ENCODE results near the gene PDGFD. TPM values are rescaled to one million over a fixed set of nuclear protein-coding genes. Genes with fewer than 3 reads are reported as not detected.

Gene PDGFD
- total RNA-seq, 1 donor from 2014 or later: 19.6 TPM

- intact Hi-C loops (cut with DNase I): no loop called here
- ATAC-seq: no peak
- DNase-seq (ENCODE audit: low spot score): no peak
Observed at GRCh38 chr11:104104201-104104600, 59.7 kb downstream of the PDGFD start.

- no peak for DNase-seq (ENCODE audit: low spot score)
- intact Hi-C loops (cut with DNase I): no loop called here
- no peak for ATAC-seq
Observed at GRCh38 chr11:104098555-104098954, 65.4 kb downstream of the PDGFD start.

- intact Hi-C loops (cut with DNase I): no loop called here
- ATAC-seq (no peak), DNase-seq (ENCODE audit: low spot score) (no peak)
Observed at GRCh38 chr11:104098132-104098531, 65.8 kb downstream of the PDGFD start.

GRCh38 chr11:104096900-104097299 lies 67.0 kb downstream of the PDGFD start:
- no peak for ATAC-seq
- intact Hi-C loops (cut with DNase I): no loop called here
- DNase-seq (ENCODE audit: low spot score): no peak

- ATAC-seq: peak; percentile 18
- intact Hi-C loops (cut with DNase I): no loop called here
Observed at GRCh38 chr11:104095791-104096190, 68.2 kb downstream of the PDGFD start.

GRCh38 chr11:104094576-104094975 lies 69.4 kb downstream of the PDGFD start:
- intact Hi-C loops (cut with DNase I): no loop called here
- no peak for DNase-seq (ENCODE audit: low spot score)
- ATAC-seq: no peak

More at GRCh38 chr11:104095791-104096190, 68.2 kb downstream of the PDGFD start:
- DNase-seq (ENCODE audit: low spot score): no peak

- intact Hi-C loops (cut with DNase I): no loop called here
- ATAC-seq: peak; percentile 43
Observed at GRCh38 chr11:104093426-104094280, 70.3 kb downstream of the PDGFD start.

GRCh38 chr11:104092744-104093143 lies 71.2 kb downstream of the PDGFD start:
- ATAC-seq (no peak), DNase-seq (ENCODE audit: low spot score) (no peak)
- intact Hi-C loops (cut with DNase I): no loop called here

More at GRCh38 chr11:104093426-104094280, 70.3 kb downstream of the PDGFD start:
- DNase-seq (ENCODE audit: low spot score): no peak

- DNase-seq (ENCODE audit: low spot score): no peak
- intact Hi-C loops (cut with DNase I): no loop called here
- no peak for ATAC-seq
Observed at GRCh38 chr11:104091281-104092096, 72.5 kb downstream of the PDGFD start.

GRCh38 chr11:104090767-104091166 lies 73.2 kb downstream of the PDGFD start:
- ATAC-seq (peak; percentile 23), DNase-seq (ENCODE audit: low spot score) (no peak)
- intact Hi-C loops (cut with DNase I): no loop called here

- no peak for DNase-seq (ENCODE audit: low spot score)
- intact Hi-C loops (cut with DNase I): no loop called here
- ATAC-seq: no peak
Observed at GRCh38 chr11:104089481-104089880, 74.5 kb downstream of the PDGFD start.

GRCh38 chr11:104086621-104087020 lies 77.3 kb downstream of the PDGFD start:
- intact Hi-C loops (cut with DNase I): no loop called here
- ATAC-seq (no peak), DNase-seq (ENCODE audit: low spot score) (no peak)

GRCh38 chr11:104078995-104079394 lies 85.0 kb downstream of the PDGFD start:
- intact Hi-C loops (cut with DNase I): no loop called here
- ATAC-seq: no peak
- no peak for DNase-seq (ENCODE audit: low spot score)

- no peak for DNase-seq (ENCODE audit: low spot score)
- intact Hi-C loops (cut with DNase I): no loop called here
- no peak for ATAC-seq
Observed at GRCh38 chr11:104078245-104078644, 85.7 kb downstream of the PDGFD start.

- ATAC-seq (no peak), DNase-seq (ENCODE audit: low spot score) (no peak)
- intact Hi-C loops (cut with DNase I): no loop called here
Observed at GRCh38 chr11:104076455-104076854, 87.5 kb downstream of the PDGFD start.

- DNase-seq (ENCODE audit: low spot score) (no peak), ATAC-seq (no peak)
- intact Hi-C loops (cut with DNase I): no loop called here
Observed at GRCh38 chr11:104075706-104076105, 88.2 kb downstream of the PDGFD start.

GRCh38 chr11:104075091-104075490 lies 88.9 kb downstream of the PDGFD start:
- intact Hi-C loops (cut with DNase I): no loop called here
- DNase-seq (ENCODE audit: low spot score): no peak
- ATAC-seq: no peak

GRCh38 chr11:104073950-104074705 lies 89.8 kb downstream of the PDGFD start:
- intact Hi-C loops (cut with DNase I): no loop called here
- DNase-seq (ENCODE audit: low spot score): no peak
- ATAC-seq: peak; percentile 51

GRCh38 chr11:104067534-104067933 lies 96.4 kb downstream of the PDGFD start:
- intact Hi-C loops (cut with DNase I): no loop called here
- ATAC-seq (no peak), DNase-seq (ENCODE audit: low spot score) (no peak)

Data from sciatic nerve (tissue), 2 donors.